Measurements from ENCODE around the gene KCNN3.

The KCNN3 gene

GRCh38 chr1:154818911-154819310, 51.2 kb downstream of the KCNN3 start:
- DNase-seq (ENCODE audit: low read depth in 4 of 4, low spot score in 1 of 4): no peak

- DNase-seq (ENCODE audit: low read depth in 4 of 4, low spot score in 1 of 4): no peak
Observed at GRCh38 chr1:154816937-154817336, 53.1 kb downstream of the KCNN3 start.

GRCh38 chr1:154816369-154816768, 53.7 kb downstream of the KCNN3 start:
- DNase-seq (ENCODE audit: low read depth in 4 of 4, low spot score in 1 of 4): no peak

- DNase-seq (ENCODE audit: low read depth in 4 of 4, low spot score in 1 of 4): no peak
Observed at GRCh38 chr1:154813846-154814505, 56.1 kb downstream of the KCNN3 start.

GRCh38 chr1:154813300-154813816, 56.7 kb downstream of the KCNN3 start:
- no peak for DNase-seq (ENCODE audit: low read depth in 4 of 4, low spot score in 1 of 4)

- no peak for DNase-seq (ENCODE audit: low read depth in 4 of 4, low spot score in 1 of 4)
Observed at GRCh38 chr1:154812877-154813276, 57.2 kb downstream of the KCNN3 start.

GRCh38 chr1:154810571-154810970, 59.5 kb downstream of the KCNN3 start:
- no peak for DNase-seq (ENCODE audit: low read depth in 4 of 4, low spot score in 1 of 4)

- DNase-seq (ENCODE audit: low read depth in 4 of 4, low spot score in 1 of 4): no peak
Observed at GRCh38 chr1:154809436-154810413, 60.4 kb downstream of the KCNN3 start.

GRCh38 chr1:154808909-154809262, 61.2 kb downstream of the KCNN3 start:
- DNase-seq (ENCODE audit: low read depth in 4 of 4, low spot score in 1 of 4): no peak

GRCh38 chr1:154808261-154808908, 61.7 kb downstream of the KCNN3 start:
- no peak for DNase-seq (ENCODE audit: low read depth in 4 of 4, low spot score in 1 of 4)

- DNase-seq (ENCODE audit: low read depth in 4 of 4, low spot score in 1 of 4): no peak
Observed at GRCh38 chr1:154807048-154807591, 63.0 kb downstream of the KCNN3 start.

GRCh38 chr1:154806333-154806732, 63.7 kb downstream of the KCNN3 start:
- DNase-seq (ENCODE audit: low read depth in 4 of 4, low spot score in 1 of 4): no peak

- DNase-seq (ENCODE audit: low read depth in 4 of 4, low spot score in 1 of 4): no peak
Observed at GRCh38 chr1:154802982-154803920, 66.8 kb downstream of the KCNN3 start.

GRCh38 chr1:154802336-154802969, 67.6 kb downstream of the KCNN3 start:
- DNase-seq (ENCODE audit: low read depth in 4 of 4, low spot score in 1 of 4): no peak

- no peak for DNase-seq (ENCODE audit: low read depth in 4 of 4, low spot score in 1 of 4)
Observed at GRCh38 chr1:154801234-154802011, 68.7 kb downstream of the KCNN3 start.

- DNase-seq (ENCODE audit: low read depth in 4 of 4, low spot score in 1 of 4): no peak
Observed at GRCh38 chr1:154799188-154799587, 70.9 kb downstream of the KCNN3 start.

- DNase-seq (ENCODE audit: low read depth in 4 of 4, low spot score in 1 of 4): no peak
Observed at GRCh38 chr1:154798645-154799044, 71.4 kb downstream of the KCNN3 start.

- no peak for DNase-seq (ENCODE audit: low read depth in 4 of 4, low spot score in 1 of 4)
Observed at GRCh38 chr1:154797175-154797574, 72.9 kb downstream of the KCNN3 start.

- no peak for DNase-seq (ENCODE audit: low read depth in 4 of 4, low spot score in 1 of 4)
Observed at GRCh38 chr1:154796303-154796892, 73.7 kb downstream of the KCNN3 start.
